ENCODE results near the gene USP7. TPM values are rescaled to one million over a fixed set of nuclear protein-coding genes. Genes with fewer than 3 reads are reported as not detected.

USP7 gene
- total RNA-seq, 1 experiment from 2014 or later: 73.8 TPM

DNA sequence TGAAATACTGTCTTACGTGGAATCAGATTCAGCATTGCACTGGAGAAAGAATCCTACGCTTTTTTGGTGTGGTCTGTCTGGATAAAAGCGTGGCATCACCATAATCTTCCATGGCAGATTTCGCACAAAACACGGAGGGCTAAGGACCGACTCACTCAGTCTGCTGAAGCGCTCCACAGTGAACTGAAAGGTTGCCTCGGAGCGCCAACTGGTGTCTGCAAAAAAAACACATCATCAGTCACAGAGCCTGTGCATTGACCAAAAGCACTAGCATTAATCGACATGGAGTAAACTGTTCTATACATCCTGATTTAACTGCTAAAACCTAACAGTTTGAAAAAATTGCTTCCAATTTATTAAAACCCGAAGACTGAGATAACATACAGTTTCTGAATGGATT, 40.5 kb downstream of the USP7 start:
- intact Hi-C loops (cut with micrococcal nuclease): no loop called here
- ATAC-seq (no peak), DNase-seq (no peak)
- Histone ChIP-seq H3K4me1 (ENCODE audit: insufficient read depth, low read length) (no peaks in the 10 kb centered on the region), H2AFZ (ENCODE audit: low read length) (no peak overlapping the region), H4K20me1 (ENCODE audit: low read length) (peaks cover 25% of the 10 kb centered on the region; the same call in 1 of the 2 replicates), H3K27me3 (ENCODE audit: low read length) (no peaks in the 10 kb centered on the region), H3K79me2 (ENCODE audit: low read length) (peaks cover 44% of the 10 kb centered on the region), H3K27ac (ENCODE audit: low read length) (no peak overlapping the region), H3K36me3 (ENCODE audit: low read depth, low read length) (peaks cover 36% of the 10 kb centered on the region), H3K4me3 (ENCODE audit: low read length) (no peak overlapping the region), H3K4me2 (ENCODE audit: low read length) (no peak overlapping the region), H3K9me3 (ENCODE audit: low read length) (no peaks in the 10 kb centered on the region), H3F3A (ENCODE audit: low read length, unreplicated experiment) (no peaks in the 10 kb centered on the region), H3K9me2 (replicated peaks; ENCODE audit: low read length) (no peaks in the 10 kb centered on the region), H3K9ac (ENCODE audit: low read length) (no peak overlapping the region)
- CTCF ChIA-PET: no interaction called here
- POLR2A ChIA-PET (ENCODE audit: unreplicated experiment): no interaction called here
- TF ChIP-seq EZH2phosphoT487 (IDR thresholded peaks at IDR 0.05; ENCODE audit: borderline replicate concordance, low read length) (no peak), EZH2 (IDR thresholded peaks at IDR 0.05; ENCODE audit: low read length, unreplicated experiment) (no peak)
- TF ChIP-seq, protein P1, sequence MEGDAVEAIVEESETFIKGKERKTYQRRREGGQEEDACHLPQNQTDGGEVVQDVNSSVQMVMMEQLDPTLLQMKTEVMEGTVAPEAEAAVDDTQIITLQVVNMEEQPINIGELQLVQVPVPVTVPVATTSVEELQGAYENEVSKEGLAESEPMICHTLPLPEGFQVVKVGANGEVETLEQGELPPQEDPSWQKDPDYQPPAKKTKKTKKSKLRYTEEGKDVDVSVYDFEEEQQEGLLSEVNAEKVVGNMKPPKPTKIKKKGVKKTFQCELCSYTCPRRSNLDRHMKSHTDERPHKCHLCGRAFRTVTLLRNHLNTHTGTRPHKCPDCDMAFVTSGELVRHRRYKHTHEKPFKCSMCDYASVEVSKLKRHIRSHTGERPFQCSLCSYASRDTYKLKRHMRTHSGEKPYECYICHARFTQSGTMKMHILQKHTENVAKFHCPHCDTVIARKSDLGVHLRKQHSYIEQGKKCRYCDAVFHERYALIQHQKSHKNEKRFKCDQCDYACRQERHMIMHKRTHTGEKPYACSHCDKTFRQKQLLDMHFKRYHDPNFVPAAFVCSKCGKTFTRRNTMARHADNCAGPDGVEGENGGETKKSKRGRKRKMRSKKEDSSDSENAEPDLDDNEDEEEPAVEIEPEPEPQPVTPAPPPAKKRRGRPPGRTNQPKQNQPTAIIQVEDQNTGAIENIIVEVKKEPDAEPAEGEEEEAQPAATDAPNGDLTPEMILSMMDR (conservative IDR thresholded peaks at IDR 0.05; ENCODE audit: low read depth, low read length): no peak
- BruUV-seq (replicated peaks): no TSS peak

- ChIA-PET POLR2A (ENCODE audit: unreplicated experiment) (no interaction called here), CTCF (no interaction called here)
- Histone ChIP-seq H3K4me3 (ENCODE audit: low read length) (no peak overlapping the region), H3K9me3 (ENCODE audit: low read length) (no peaks in the 10 kb centered on the region), H3K9ac (ENCODE audit: low read length) (no peak overlapping the region), H3K79me2 (ENCODE audit: low read length) (peaks cover 27% of the 10 kb centered on the region), H4K20me1 (ENCODE audit: low read length) (peaks cover 23% of the 10 kb centered on the region; the same call in 1 of the 2 replicates), H3F3A (ENCODE audit: low read length, unreplicated experiment) (no peaks in the 10 kb centered on the region), H3K27ac (ENCODE audit: low read length) (no peak overlapping the region), H3K4me2 (ENCODE audit: low read length) (no peak overlapping the region), H3K36me3 (ENCODE audit: low read depth, low read length) (peaks cover 35% of the 10 kb centered on the region), H3K4me1 (ENCODE audit: insufficient read depth, low read length) (no peaks in the 10 kb centered on the region), H3K27me3 (ENCODE audit: low read length) (no peaks in the 10 kb centered on the region), H2AFZ (ENCODE audit: low read length) (no peak overlapping the region), H3K9me2 (replicated peaks; ENCODE audit: low read length) (no peaks in the 10 kb centered on the region)
- no peak for TF ChIP-seq EZH2 (IDR thresholded peaks at IDR 0.05; ENCODE audit: low read length, unreplicated experiment)
- TF ChIP-seq, protein P1 (conservative IDR thresholded peaks at IDR 0.05; ENCODE audit: low read depth, low read length): no peak
- TF ChIP-seq EZH2phosphoT487 (IDR thresholded peaks at IDR 0.05; ENCODE audit: borderline replicate concordance, low read length): no peak
- no TSS peak for BruUV-seq (replicated peaks)
- no peak for DNase-seq
- no peak for ATAC-seq
- intact Hi-C loops (cut with micrococcal nuclease): no loop called here
Measured at GRCh38 chr16:8921347-8921984, 42.2 kb downstream of the USP7 start.

DNA sequence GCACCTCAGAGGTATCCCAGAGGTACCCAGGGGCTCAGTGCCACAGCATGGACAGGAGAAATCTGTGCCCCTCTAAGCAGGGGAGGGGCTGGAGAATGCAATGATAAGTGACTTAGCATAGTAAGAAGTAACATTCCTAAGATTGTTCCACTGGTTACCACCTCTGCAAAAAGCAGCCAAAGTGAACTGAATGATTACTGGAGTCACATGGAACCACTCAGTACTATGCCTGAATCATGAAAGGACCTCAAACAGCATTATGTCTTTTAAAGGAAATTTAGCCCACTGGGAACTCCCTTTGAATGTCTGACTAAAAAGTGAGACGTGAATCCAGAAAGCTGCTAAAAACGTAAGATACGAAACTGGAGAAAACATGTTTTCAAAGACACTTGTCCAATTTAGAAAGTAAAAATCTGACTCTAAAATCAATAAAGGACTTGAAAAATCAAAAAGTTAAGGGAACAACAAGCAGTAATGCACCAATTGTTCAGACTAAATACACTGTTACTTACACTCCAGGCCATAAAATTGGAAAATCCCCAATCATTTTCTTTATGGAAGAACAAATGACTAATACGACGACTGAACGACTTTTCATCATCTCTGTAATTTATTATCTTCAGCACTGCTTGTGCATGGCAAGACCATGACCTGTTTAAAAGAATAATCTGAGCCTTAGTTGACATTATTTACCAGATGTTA, 42.9 kb downstream of the USP7 start:
- Histone ChIP-seq H3K79me2 (ENCODE audit: low read length) (peaks cover 23% of the 10 kb centered on the region), H3K27ac (ENCODE audit: low read length) (no peak overlapping the region), H3K9me3 (ENCODE audit: low read length) (no peaks in the 10 kb centered on the region), H3K27me3 (ENCODE audit: low read length) (no peaks in the 10 kb centered on the region), H3K9me2 (replicated peaks; ENCODE audit: low read length) (no peaks in the 10 kb centered on the region), H3K9ac (ENCODE audit: low read length) (no peak overlapping the region), H4K20me1 (ENCODE audit: low read length) (peaks cover 23% of the 10 kb centered on the region; the same call in 1 of the 2 replicates), H3K4me2 (ENCODE audit: low read length) (no peak overlapping the region), H3F3A (ENCODE audit: low read length, unreplicated experiment) (no peaks in the 10 kb centered on the region), H3K4me3 (ENCODE audit: low read length) (no peak overlapping the region), H3K4me1 (ENCODE audit: insufficient read depth, low read length) (no peaks in the 10 kb centered on the region), H2AFZ (ENCODE audit: low read length) (no peak overlapping the region), H3K36me3 (ENCODE audit: low read depth, low read length) (peaks cover 38% of the 10 kb centered on the region)
- DNase-seq: no peak
- intact Hi-C loops (cut with micrococcal nuclease): no loop called here
- POLR2A ChIA-PET (ENCODE audit: unreplicated experiment): no interaction called here
- ATAC-seq: no peak
- TF ChIP-seq, protein P1 (conservative IDR thresholded peaks at IDR 0.05; ENCODE audit: low read depth, low read length): no peak
- TF ChIP-seq EZH2phosphoT487 (IDR thresholded peaks at IDR 0.05; ENCODE audit: borderline replicate concordance, low read length): no peak
- TF ChIP-seq EZH2 (IDR thresholded peaks at IDR 0.05; ENCODE audit: low read length, unreplicated experiment): no peak
- no TSS peak for BruUV-seq (replicated peaks)
- CTCF ChIA-PET: no interaction called here
